Measurements from ENCODE around the gene PDE12. TPM values are rescaled to one million over a fixed set of nuclear protein-coding genes. Genes with fewer than 3 reads are reported as not detected.
A peak's percentile ranks its signal among the peaks of the same experiment; 100 is the strongest.

The PDE12 gene, protein sequence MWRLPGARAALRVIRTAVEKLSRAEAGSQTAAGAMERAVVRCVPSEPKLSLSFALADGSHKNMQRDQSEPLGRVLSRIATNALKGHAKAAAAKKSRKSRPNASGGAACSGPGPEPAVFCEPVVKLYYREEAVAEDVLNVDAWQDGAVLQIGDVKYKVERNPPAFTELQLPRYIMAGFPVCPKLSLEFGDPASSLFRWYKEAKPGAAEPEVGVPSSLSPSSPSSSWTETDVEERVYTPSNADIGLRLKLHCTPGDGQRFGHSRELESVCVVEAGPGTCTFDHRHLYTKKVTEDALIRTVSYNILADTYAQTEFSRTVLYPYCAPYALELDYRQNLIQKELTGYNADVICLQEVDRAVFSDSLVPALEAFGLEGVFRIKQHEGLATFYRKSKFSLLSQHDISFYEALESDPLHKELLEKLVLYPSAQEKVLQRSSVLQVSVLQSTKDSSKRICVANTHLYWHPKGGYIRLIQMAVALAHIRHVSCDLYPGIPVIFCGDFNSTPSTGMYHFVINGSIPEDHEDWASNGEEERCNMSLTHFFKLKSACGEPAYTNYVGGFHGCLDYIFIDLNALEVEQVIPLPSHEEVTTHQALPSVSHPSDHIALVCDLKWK
- 10 to 100 TPM; 16.5 to 25.7 (median 19.8) TPM for total RNA-seq

DNA sequence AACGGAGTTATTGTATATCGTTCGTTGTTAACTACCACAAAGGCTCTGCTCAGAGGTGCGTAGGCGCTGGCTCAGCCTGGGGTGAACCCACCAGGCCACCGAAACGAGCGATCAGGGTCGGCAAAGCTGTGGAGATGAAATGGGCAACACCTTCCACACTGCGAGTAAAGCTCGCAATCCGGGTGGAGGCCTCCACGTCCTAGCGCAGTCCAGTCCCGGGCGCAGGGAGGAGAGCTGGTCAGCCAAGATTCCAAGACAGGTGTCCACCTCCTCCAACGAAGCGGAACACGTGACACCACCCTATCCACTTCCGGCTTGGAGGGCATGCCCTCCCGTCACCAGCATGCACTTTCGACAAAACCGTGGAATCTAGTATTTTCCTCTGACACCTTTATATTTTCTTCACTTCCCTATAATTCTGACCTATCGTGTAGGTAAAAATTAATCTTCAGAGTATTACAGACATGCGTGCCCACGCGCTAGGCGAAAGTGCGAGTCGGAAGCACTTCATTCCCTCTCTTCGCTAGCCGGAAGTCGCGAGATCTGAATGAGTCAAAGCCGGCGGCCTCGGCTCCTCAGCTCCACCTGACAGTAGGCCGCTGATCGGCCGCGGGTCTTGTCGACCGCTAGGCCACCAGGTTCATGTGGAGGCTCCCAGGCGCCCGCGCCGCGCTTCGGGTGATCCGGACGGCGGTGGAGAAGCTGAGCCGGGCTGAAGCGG, at the start of gene PDE12:
Gene PDE12, plus strand, starts transcription at position 537 of the 721 bp plus-strand sequence. Its CDS starts 106 bp downstream, at position 643.
- peak; percentile 96 to 98 for ATAC-seq
- peak; percentile 91 to 92 for TF ChIP-seq POLR2A (IDR thresholded peaks at IDR 0.05)
- TF ChIP-seq, protein P1, sequence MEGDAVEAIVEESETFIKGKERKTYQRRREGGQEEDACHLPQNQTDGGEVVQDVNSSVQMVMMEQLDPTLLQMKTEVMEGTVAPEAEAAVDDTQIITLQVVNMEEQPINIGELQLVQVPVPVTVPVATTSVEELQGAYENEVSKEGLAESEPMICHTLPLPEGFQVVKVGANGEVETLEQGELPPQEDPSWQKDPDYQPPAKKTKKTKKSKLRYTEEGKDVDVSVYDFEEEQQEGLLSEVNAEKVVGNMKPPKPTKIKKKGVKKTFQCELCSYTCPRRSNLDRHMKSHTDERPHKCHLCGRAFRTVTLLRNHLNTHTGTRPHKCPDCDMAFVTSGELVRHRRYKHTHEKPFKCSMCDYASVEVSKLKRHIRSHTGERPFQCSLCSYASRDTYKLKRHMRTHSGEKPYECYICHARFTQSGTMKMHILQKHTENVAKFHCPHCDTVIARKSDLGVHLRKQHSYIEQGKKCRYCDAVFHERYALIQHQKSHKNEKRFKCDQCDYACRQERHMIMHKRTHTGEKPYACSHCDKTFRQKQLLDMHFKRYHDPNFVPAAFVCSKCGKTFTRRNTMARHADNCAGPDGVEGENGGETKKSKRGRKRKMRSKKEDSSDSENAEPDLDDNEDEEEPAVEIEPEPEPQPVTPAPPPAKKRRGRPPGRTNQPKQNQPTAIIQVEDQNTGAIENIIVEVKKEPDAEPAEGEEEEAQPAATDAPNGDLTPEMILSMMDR (IDR thresholded peaks at IDR 0.05 in 4 of 5, conservative IDR thresholded peaks at IDR 0.05 in 1 of 5): no peak
- intact Hi-C loops (cut with DNase I; ENCODE audit: low total_unique reads) (loop anchor here (1.0 to 5.0 kb wide), 4 partner anchors 41 to 329 kb away; partner anchors contain the start of genes APPL1, ARF4 and SLMAP), in situ Hi-C loops (cut with MboI; ENCODE audit: low sequenced_read_pairs in 4 of 4) (loop anchor here in 3 of 4 donors (5.0 to 25.0 kb wide), 4 partner anchors 36 to 319 kb away; partner anchors contain the start of genes APPL1 (in 2 of the 3), ARF4 (in 1 of the 3) and SLMAP (in 1 of the 3))
- Histone ChIP-seq H3K36me3 (peaks cover 0 to 24% of the 10 kb centered on the region in 2 donors), H3K9me3 (no peaks in the 10 kb centered on the region), H3K27ac (peak within 1 kb of the TSS; percentile 90 to 98 (median 94)), H3K4me1 (peaks cover 20 to 28% of the 10 kb centered on the region in 2 donors), H3K27me3 (no peaks in the 10 kb centered on the region), H3K4me3 (peak within 1 kb of the TSS; percentile 75 to 94 (median 83))
- peak; percentile 82 to 85 for DNase-seq

DNA sequence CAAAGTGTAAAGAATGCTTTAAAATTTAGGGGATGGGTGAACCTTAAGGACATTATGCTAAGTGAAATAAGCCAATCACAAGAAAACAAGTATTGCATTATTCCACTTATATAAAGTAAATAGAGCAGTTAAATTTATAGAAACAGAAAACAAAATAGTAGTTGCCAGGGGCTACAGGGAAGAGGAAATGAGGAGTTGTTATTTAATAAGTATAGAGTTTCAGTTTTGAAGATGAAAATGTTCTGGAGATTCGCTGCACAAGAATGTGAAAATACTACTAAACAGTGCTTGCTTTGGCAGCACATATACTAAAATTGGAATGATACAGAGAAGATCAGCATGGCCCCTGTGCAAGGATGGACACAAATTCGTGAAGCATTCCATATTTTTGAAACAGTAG, 43.9 kb upstream of the PDE12 start:
- intact Hi-C loops (cut with DNase I; ENCODE audit: low total_unique reads) (no loop called here), in situ Hi-C loops (cut with MboI; ENCODE audit: low sequenced_read_pairs in 4 of 4) (no loop called here)
- Histone ChIP-seq H3K27ac (no peak overlapping the region), H3K4me3 (no peak overlapping the region), H3K27me3 (no peaks in the 10 kb centered on the region), H3K36me3 (no peaks in the 10 kb centered on the region), H3K9me3 (no peaks in the 10 kb centered on the region), H3K4me1 (no peaks in the 10 kb centered on the region)
- no peak for ATAC-seq
- no peak for DNase-seq
- TF ChIP-seq, protein P1 (IDR thresholded peaks at IDR 0.05 in 4 of 5, conservative IDR thresholded peaks at IDR 0.05 in 1 of 5): no peak
- no peak for TF ChIP-seq POLR2A (IDR thresholded peaks at IDR 0.05)

DNA sequence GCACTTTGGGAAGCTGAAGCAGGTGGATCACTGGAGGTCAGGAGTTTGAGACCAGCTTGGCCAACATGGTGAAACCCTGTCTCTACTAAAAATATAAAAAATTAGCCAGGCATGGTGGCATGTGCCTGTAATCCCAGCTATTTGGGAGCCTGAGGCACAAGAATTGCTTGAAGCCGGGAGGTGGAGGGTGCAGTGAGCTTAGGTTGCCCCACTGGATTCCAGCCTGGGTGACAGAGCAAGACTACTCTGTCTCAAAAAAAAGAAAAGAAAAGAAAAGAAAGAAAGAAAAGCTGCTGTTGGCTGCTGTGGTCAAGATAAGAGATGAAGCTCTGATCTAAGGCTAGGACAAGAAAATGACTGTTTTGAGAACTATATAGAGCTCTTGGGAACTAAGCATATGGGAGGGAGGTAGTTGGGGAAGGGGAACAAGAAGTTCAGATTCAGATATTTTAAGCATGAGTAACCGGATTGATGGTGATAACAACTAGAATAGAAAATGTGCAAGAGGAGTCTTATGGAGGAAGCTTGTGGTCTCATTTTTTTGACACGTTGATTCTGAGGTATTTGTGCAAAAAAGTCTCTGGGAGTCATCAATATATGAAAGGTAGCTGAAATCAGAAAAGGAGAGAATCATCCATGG, 37.7 kb upstream of the PDE12 start:
- Histone ChIP-seq H3K4me3 (no peak overlapping the region), H3K36me3 (no peaks in the 10 kb centered on the region), H3K4me1 (no peaks in the 10 kb centered on the region), H3K27ac (no peak overlapping the region), H3K9me3 (no peaks in the 10 kb centered on the region), H3K27me3 (no peaks in the 10 kb centered on the region)
- TF ChIP-seq POLR2A (IDR thresholded peaks at IDR 0.05): no peak
- TF ChIP-seq, protein P1 (IDR thresholded peaks at IDR 0.05 in 4 of 5, conservative IDR thresholded peaks at IDR 0.05 in 1 of 5): no peak
- intact Hi-C loops (cut with DNase I; ENCODE audit: low total_unique reads) (no loop called here), in situ Hi-C loops (cut with MboI; ENCODE audit: low sequenced_read_pairs in 4 of 4) (no loop called here)
- ATAC-seq: no peak
- no peak for DNase-seq

DNA sequence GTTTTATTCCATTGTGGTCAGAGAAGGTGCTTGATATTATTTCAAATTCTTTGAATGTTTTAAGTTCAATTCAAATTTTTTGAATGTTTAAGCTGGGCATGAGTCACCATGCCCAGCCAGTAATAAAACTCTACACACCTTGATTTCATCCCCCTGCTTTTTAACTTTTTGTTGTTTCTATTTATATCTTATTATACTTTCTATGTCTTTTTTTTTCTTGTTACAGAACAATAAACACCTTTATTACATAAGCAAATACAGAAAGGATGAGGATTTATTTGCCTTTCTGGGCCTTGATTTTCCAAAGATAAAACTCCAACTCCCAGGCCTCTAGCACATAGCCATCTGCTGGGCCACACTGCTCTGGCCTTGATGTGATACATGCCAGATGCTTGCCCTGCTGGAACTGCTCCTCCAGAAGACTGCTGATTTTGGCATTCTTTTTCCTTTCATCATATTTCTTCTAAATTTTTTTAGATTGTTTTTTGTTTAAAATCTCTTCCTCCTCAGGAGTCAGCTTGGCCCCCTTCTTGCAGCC, 25.9 kb upstream of the PDE12 start:
- no peak overlapping the region for H3K27ac ChIP-seq
- no peaks in the 10 kb centered on the region for H3K36me3 ChIP-seq
- intact Hi-C loops (cut with DNase I; ENCODE audit: low total_unique reads) (no loop called here), in situ Hi-C loops (cut with MboI; ENCODE audit: low sequenced_read_pairs in 4 of 4) (no loop called here)
- TF ChIP-seq, protein P1 (IDR thresholded peaks at IDR 0.05 in 4 of 5, conservative IDR thresholded peaks at IDR 0.05 in 1 of 5): no peak
- TF ChIP-seq POLR2A (IDR thresholded peaks at IDR 0.05): no peak
- ATAC-seq: no peak
- H3K9me3 ChIP-seq: no peaks in the 10 kb centered on the region
- H3K27me3 ChIP-seq: no peaks in the 10 kb centered on the region
- no peak overlapping the region for H3K4me3 ChIP-seq
- DNase-seq: no peak
- H3K4me1 ChIP-seq: no peaks in the 10 kb centered on the region
